OCI-LY1 (cell line): Measurements from ENCODE around the gene TNF.

Source experiments
- H2AFZ ChIP-seq: fragments of 200-600 bp; sonication (generic), shearing (Covaris generic); 2 replicates; pipeline ENCODE4 v1.6.0; 2014; ENCODE audit warnings: antibody characterized with exemption, mild to moderate bottlenecking, low read length
- H3F3A ChIP-seq: fragments of 200-600 bp; sonication (generic), shearing (Covaris generic); 2 replicates; pipeline ENCODE4 v1.6.0; 2014; ENCODE audit warnings: mild to moderate bottlenecking, antibody characterized with exemption, low read length, moderate library complexity; ENCODE audit not compliant: insufficient read depth
- H3K27ac ChIP-seq: fragments of 200-600 bp; sonication (generic); 2 replicates; pipeline ENCODE4 v1.5.1; 2014; ENCODE audit warnings: low read length, mixed run types, mild to moderate bottlenecking, low read depth; ENCODE audit not compliant: poor library complexity, severe bottlenecking
- H3K27me3 ChIP-seq: fragments of 200-600 bp; sonication (generic); 2 replicates; pipeline ENCODE4 v1.6.0; 2014; ENCODE audit warnings: antibody characterized with exemption, mild to moderate bottlenecking, low read length, moderate library complexity; ENCODE audit not compliant: insufficient read depth
- H3K36me3 ChIP-seq: fragments of 200-600 bp; sonication (generic); 2 replicates; pipeline ENCODE4 v1.6.1; 2014; ENCODE audit warnings: mild to moderate bottlenecking, antibody characterized with exemption, low read length, moderate library complexity, mixed read lengths; ENCODE audit not compliant: insufficient read depth
- H3K4me1 ChIP-seq: fragments of 200-600 bp; sonication (generic); 2 replicates; pipeline ENCODE4 v1.5.1; 2014; ENCODE audit warnings: mild to moderate bottlenecking, low read length, moderate library complexity; ENCODE audit not compliant: insufficient read depth, severe bottlenecking
- H3K4me2 ChIP-seq: fragments of 200-600 bp; sonication (generic), shearing (Covaris generic); 2 replicates; pipeline ENCODE4 v1.6.1; 2014; ENCODE audit warnings: low read length
- H3K4me3 ChIP-seq: fragments of 200-600 bp; sonication (generic); 2 replicates; pipeline ENCODE4 v1.5.1; 2014; ENCODE audit warnings: low read length, low read depth, mild to moderate bottlenecking, mixed read lengths; ENCODE audit not compliant: poor library complexity, severe bottlenecking
- H3K79me2 ChIP-seq: fragments of 200-600 bp; shearing (Covaris generic); 2 replicates; pipeline ENCODE4 v1.6.1; 2016; ENCODE audit warnings: mixed run types, low read length, mixed read lengths; ENCODE audit not compliant: insufficient read depth
- H3K9ac ChIP-seq: fragments of 200-600 bp; sonication (generic), shearing (Covaris generic); 2 replicates; pipeline ENCODE4 v1.6.1; 2014; ENCODE audit warnings: mild to moderate bottlenecking, low read length, mixed read lengths
- H3K9me2 ChIP-seq: fragments of 200-600 bp; sonication (generic), shearing (Covaris generic); 2 replicates; pipeline ENCODE4 v1.6.1; 2014; ENCODE audit warnings: low read depth, mild to moderate bottlenecking, low read length, mixed read lengths
- H3K9me3 ChIP-seq: fragments of 200-600 bp; shearing (Covaris generic); 2 replicates; pipeline ENCODE4 v1.6.1; 2014; ENCODE audit warnings: low read length, mixed read lengths
- H4K20me1 ChIP-seq: fragments of 200-600 bp; sonication (generic), shearing (Covaris generic); 2 replicates; pipeline ENCODE4 v1.6.0; 2016; ENCODE audit warnings: mild to moderate bottlenecking, low read length; ENCODE audit not compliant: insufficient read depth
- EZH2 ChIP-seq: fragments of 200-600 bp; sonication (generic), shearing (Covaris generic); IDR thresholded peaks from 2 replicates; pipeline ENCODE4 v1.8.0; 2017; ENCODE audit warnings: borderline replicate concordance, mixed run types, mild to moderate bottlenecking, antibody characterized with exemption, low read length, moderate library complexity, mixed read lengths
- TF ChIP-seq, protein P1 (sequence below): fragments of 200-600 bp; sonication (generic), shearing (Covaris generic); IDR thresholded peaks from 2 replicates; pipeline ENCODE4 v1.5.1; 2017; ENCODE audit warnings: mild to moderate bottlenecking, antibody characterized with exemption, low read length, moderate library complexity, mixed read lengths

TNF gene

GRCh38 chr6:31559958-31560696 is 15.2 kb upstream of the TNF start:
- H3K27me3 ChIP-seq, result no peaks in the 10 kb centered on the region
- peaks cover 16% of the 10 kb centered on the region; the same call in 1 of the 2 replicates for H3F3A ChIP-seq

DNA sequence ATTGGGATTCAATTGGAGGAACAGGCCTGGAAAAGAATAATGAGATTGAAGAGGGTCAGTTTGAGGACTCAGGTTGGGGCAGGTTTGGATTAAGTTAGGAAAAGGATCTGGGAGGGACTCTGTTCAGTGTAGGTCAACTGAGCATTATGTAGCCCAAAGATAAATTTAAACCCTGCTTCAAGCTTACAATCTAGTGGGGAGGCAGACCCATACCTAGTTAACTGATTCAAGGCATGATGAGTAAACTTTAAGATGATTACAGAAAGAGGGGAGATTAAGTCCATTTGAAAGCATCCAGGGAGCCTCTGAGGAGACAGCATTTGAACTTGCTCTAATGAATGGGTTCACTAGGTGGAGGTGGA is 14.7 kb upstream of the TNF start:
- Histone ChIP-seq H3K27me3 (no peaks in the 10 kb centered on the region), H3K36me3 (peaks cover 14% of the 10 kb centered on the region), H3F3A (peaks cover 16% of the 10 kb centered on the region; the same call in 1 of the 2 replicates), H2AFZ (no peak overlapping the region), H3K4me3 (no peak overlapping the region), H3K4me1 (peaks cover 59% of the 10 kb centered on the region), H4K20me1 (no peaks in the 10 kb centered on the region), H3K9me2 (no peaks in the 10 kb centered on the region), H3K79me2 (no peaks in the 10 kb centered on the region), H3K27ac (peak overlapping the region; percentile 94), H3K9ac (peak overlapping the region; percentile 48; the same call in 1 of the 2 replicates), H3K4me2 (peak overlapping the region; percentile 56), H3K9me3 (no peaks in the 10 kb centered on the region)
- TF ChIP-seq, protein P1, sequence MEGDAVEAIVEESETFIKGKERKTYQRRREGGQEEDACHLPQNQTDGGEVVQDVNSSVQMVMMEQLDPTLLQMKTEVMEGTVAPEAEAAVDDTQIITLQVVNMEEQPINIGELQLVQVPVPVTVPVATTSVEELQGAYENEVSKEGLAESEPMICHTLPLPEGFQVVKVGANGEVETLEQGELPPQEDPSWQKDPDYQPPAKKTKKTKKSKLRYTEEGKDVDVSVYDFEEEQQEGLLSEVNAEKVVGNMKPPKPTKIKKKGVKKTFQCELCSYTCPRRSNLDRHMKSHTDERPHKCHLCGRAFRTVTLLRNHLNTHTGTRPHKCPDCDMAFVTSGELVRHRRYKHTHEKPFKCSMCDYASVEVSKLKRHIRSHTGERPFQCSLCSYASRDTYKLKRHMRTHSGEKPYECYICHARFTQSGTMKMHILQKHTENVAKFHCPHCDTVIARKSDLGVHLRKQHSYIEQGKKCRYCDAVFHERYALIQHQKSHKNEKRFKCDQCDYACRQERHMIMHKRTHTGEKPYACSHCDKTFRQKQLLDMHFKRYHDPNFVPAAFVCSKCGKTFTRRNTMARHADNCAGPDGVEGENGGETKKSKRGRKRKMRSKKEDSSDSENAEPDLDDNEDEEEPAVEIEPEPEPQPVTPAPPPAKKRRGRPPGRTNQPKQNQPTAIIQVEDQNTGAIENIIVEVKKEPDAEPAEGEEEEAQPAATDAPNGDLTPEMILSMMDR, result no peak
- no peak for TF ChIP-seq EZH2

More at GRCh38 chr6:31559958-31560696, 15.2 kb upstream of the TNF start:
- H2AFZ ChIP-seq, result no peak overlapping the region
- no peaks in the 10 kb centered on the region for H3K9me3 ChIP-seq
- peak overlapping the region; percentile 48 for H3K9ac ChIP-seq
- TF ChIP-seq, protein P1, result no peak
- TF ChIP-seq EZH2, result no peak
- H3K4me3 ChIP-seq, result peak overlapping the region; percentile 27
- peaks cover 59% of the 10 kb centered on the region for H3K4me1 ChIP-seq
- no peaks in the 10 kb centered on the region for H3K9me2 ChIP-seq
- H3K79me2 ChIP-seq, result no peaks in the 10 kb centered on the region
- H3K4me2 ChIP-seq, result peak overlapping the region; percentile 56
- peak overlapping the region; percentile 94 for H3K27ac ChIP-seq
- H3K36me3 ChIP-seq, result peaks cover 14% of the 10 kb centered on the region
- no peaks in the 10 kb centered on the region for H4K20me1 ChIP-seq

- no peak overlapping the region for H3K9ac ChIP-seq
- H4K20me1 ChIP-seq, result no peaks in the 10 kb centered on the region
- no peaks in the 10 kb centered on the region for H3F3A ChIP-seq
These were observed 7.6 kb upstream of the TNF start for GRCh38 chr6:31567531-31568370.

More at GRCh38 chr6:31567531-31568370, 7.6 kb upstream of the TNF start:
- H2AFZ ChIP-seq, result no peak overlapping the region
- no peaks in the 10 kb centered on the region for H3K36me3 ChIP-seq
- no peak overlapping the region for H3K27ac ChIP-seq
- no peaks in the 10 kb centered on the region for H3K79me2 ChIP-seq
- H3K9me2 ChIP-seq, result no peaks in the 10 kb centered on the region
- no peaks in the 10 kb centered on the region for H3K9me3 ChIP-seq
- H3K27me3 ChIP-seq, result no peaks in the 10 kb centered on the region
- H3K4me2 ChIP-seq, result no peak overlapping the region
- H3K4me1 ChIP-seq, result peaks cover 43% of the 10 kb centered on the region
- TF ChIP-seq EZH2, result no peak
- TF ChIP-seq, protein P1, result no peak
- H3K4me3 ChIP-seq, result no peak overlapping the region
